ENCODE results near the gene ABHD18. TPM values are rescaled to one million over a fixed set of nuclear protein-coding genes. Genes with fewer than 3 reads are reported as not detected.
A peak's percentile ranks its signal among the peaks of the same experiment; 100 is the strongest.

Gene ABHD18
- 10 to 100 TPM in 3 of 4 donors, 1 to 10 TPM in 1; 7.4 to 21.4 (median 15.0) TPM for total RNA-seq
- polyA plus RNA-seq, result 1 to 10 TPM; 4.5 to 8.8 (median 8.3) TPM
- long read RNA-seq, donor 1, full-length matches to known transcripts, result 4 of 10 reads
- long read RNA-seq, donor 1, partial matches to known transcripts, result 5 of 10 reads
- long read RNA-seq, donor 1, other reads (novel, unspliced or antisense), result 1 of 10 reads
- long read RNA-seq, donor 2, full-length matches to known transcripts, result 2 of 11 reads
- long read RNA-seq, donor 2, partial matches to known transcripts, result 5 of 11 reads
- long read RNA-seq, donor 2, other reads (novel, unspliced or antisense), result 4 of 11 reads

GRCh38 chr4:127965062-127965802 lies at the start of gene ABHD18, which contains the start of gene MFSD8:
Gene ABHD18, plus strand, starts transcription at chr4:127965406. Its CDS starts 17,550 bp downstream, at chr4:127982956.
Gene MFSD8, minus strand, starts transcription at chr4:127965173. Its CDS starts 40 bp downstream, at chr4:127965133.
- peak; percentile 48 for TF ChIP-seq CTCF (IDR thresholded peaks at IDR 0.05)

GRCh38 chr4:127916512-127916911 lies 48.7 kb upstream of the ABHD18 start:
- H3K27ac ChIP-seq, result no peak overlapping the region

More at GRCh38 chr4:127965062-127965802, at the start of gene ABHD18, which contains the start of gene MFSD8:
- peak within 1 kb of the TSS; percentile 100 for H3K4me3 ChIP-seq
- peak within 1 kb of the TSS; percentile 90 for H3K27ac ChIP-seq
- H3K36me3 ChIP-seq (ENCODE audit: insufficient read depth in 1 of 2, low read depth in 1 of 2), result peaks cover 0 to 15% of the 10 kb centered on the region in 2 donors
- intact Hi-C loops (cut with DNase I), result loop anchor here (2.0 to 10.0 kb wide), 4 partner anchors 80 to 600 kb away; partner anchors contain the start of genes HSPA4L (in 2 of the 2), LARP1B (in 1 of the 2) and PLK4 (in 1 of the 2)
- peak; percentile 99 to 100 for DNase-seq
- peaks cover 35% of the 10 kb centered on the region for H3K4me1 ChIP-seq
- H3K9me3 ChIP-seq, result no peaks in the 10 kb centered on the region
- H3K27me3 ChIP-seq (ENCODE audit: insufficient read depth in 3 of 3, low read length in 2 of 3), result no peaks in the 10 kb centered on the region
- WGBS, 3 donors, result 0% methylated on average over 59 to 69 of the region's 69 CpGs
- peak; percentile 96 to 97 (median 96) for ATAC-seq

GRCh38 chr4:127917151-127917550 lies 48.1 kb upstream of the ABHD18 start:
- intact Hi-C loops (cut with DNase I), result no loop called here
- H3K4me3 ChIP-seq, result no peak overlapping the region
- H3K36me3 ChIP-seq (ENCODE audit: insufficient read depth in 1 of 2, low read depth in 1 of 2), result peaks cover 0 to 42% of the 10 kb centered on the region in 2 donors
- peaks cover 9% of the 10 kb centered on the region for H3K4me1 ChIP-seq
- no peak overlapping the region for H3K27ac ChIP-seq
- DNase-seq (no peak), ATAC-seq (peak; percentile 69 to 97 (median 88))
- no peak for TF ChIP-seq CTCF (IDR thresholded peaks at IDR 0.05)
- H3K9me3 ChIP-seq, result no peaks in the 10 kb centered on the region
- no peaks in the 10 kb centered on the region for H3K27me3 ChIP-seq (ENCODE audit: insufficient read depth in 3 of 3, low read length in 2 of 3)

More at GRCh38 chr4:127916512-127916911, 48.7 kb upstream of the ABHD18 start:
- DNase-seq (no peak), ATAC-seq (peak in 2 of 4 donors; percentile 48 to 55)
- Histone ChIP-seq H3K4me1 (peaks cover 9% of the 10 kb centered on the region), H3K36me3 (ENCODE audit: insufficient read depth in 1 of 2, low read depth in 1 of 2) (peaks cover 0 to 37% of the 10 kb centered on the region in 2 donors), H3K9me3 (no peaks in the 10 kb centered on the region), H3K27me3 (ENCODE audit: insufficient read depth in 3 of 3, low read length in 2 of 3) (no peaks in the 10 kb centered on the region), H3K4me3 (no peak overlapping the region)
- 82 to 87% (median 83%) methylated on average over 3 of the region's 3 CpGs for WGBS, 3 donors
- intact Hi-C loops (cut with DNase I), result no loop called here
- TF ChIP-seq CTCF (IDR thresholded peaks at IDR 0.05), result no peak

GRCh38 chr4:127920521-127920920 lies 44.7 kb upstream of the ABHD18 start:
- ATAC-seq, result no peak
- intact Hi-C loops (cut with DNase I), result no loop called here
- H3K4me3 ChIP-seq, result no peak overlapping the region
- no peak for TF ChIP-seq CTCF (IDR thresholded peaks at IDR 0.05)
- H3K27me3 ChIP-seq (ENCODE audit: insufficient read depth in 3 of 3, low read length in 2 of 3), result no peaks in the 10 kb centered on the region
- H3K27ac ChIP-seq, result no peak overlapping the region
- H3K9me3 ChIP-seq, result no peaks in the 10 kb centered on the region
- peaks cover 9% of the 10 kb centered on the region for H3K4me1 ChIP-seq
- peaks cover 0 to 49% of the 10 kb centered on the region in 2 donors for H3K36me3 ChIP-seq (ENCODE audit: insufficient read depth in 1 of 2, low read depth in 1 of 2)
- DNase-seq, result no peak
- WGBS, 3 donors, result 82 to 88% (median 85%) methylated on average over 3 of the region's 3 CpGs
